ENCODE data around the gene TDG.

- TF ChIP-seq CTCF (IDR thresholded peaks at IDR 0.05) = no peak
- no peak for TF ChIP-seq POLR2A (IDR thresholded peaks at IDR 0.05)
Observed at GRCh38 chr12:104011253-104011652, 45.6 kb downstream of the TDG start.

All from lower leg skin (tissue), 3 donors.